Right lung (tissue), 5 donors: ENCODE data around the gene WAC. TPM values are rescaled to one million over a fixed set of nuclear protein-coding genes. Genes with fewer than 3 reads are reported as not detected.

ENCODE experiments used
- DNase-seq, 2 donors: peaks; one replicate each; pipeline ENCODE4 v3.0.0-alpha.2; 2013
- polyA plus RNA-seq, 5 donors: library from polyadenylated mRNA; unstranded; fragments of 120-200 nt; gene quantifications; one replicate each; pipeline versions ENCODE4 v1.2.1 to v1.2.3, GENCODE V29; 2013; ENCODE audit warnings: inconsistent platforms in 1 of 5, low replicate concordance in 1 of 5; ENCODE audit not compliant: insufficient read length in 5 of 5, insufficient read depth in 1 of 5

WAC gene
- polyA plus RNA-seq, 5 donors: 118 to 169 (median 158) TPM

GRCh38 chr10:28663576-28664368, 130.9 kb downstream of the WAC start:
- peak; percentile 77 to 83 for DNase-seq

GRCh38 chr10:28664369-28664740, 131.4 kb downstream of the WAC start:
- DNase-seq: no peak

- DNase-seq: no peak
Measured at GRCh38 chr10:28666751-28667467, 134.0 kb downstream of the WAC start.

DNA sequence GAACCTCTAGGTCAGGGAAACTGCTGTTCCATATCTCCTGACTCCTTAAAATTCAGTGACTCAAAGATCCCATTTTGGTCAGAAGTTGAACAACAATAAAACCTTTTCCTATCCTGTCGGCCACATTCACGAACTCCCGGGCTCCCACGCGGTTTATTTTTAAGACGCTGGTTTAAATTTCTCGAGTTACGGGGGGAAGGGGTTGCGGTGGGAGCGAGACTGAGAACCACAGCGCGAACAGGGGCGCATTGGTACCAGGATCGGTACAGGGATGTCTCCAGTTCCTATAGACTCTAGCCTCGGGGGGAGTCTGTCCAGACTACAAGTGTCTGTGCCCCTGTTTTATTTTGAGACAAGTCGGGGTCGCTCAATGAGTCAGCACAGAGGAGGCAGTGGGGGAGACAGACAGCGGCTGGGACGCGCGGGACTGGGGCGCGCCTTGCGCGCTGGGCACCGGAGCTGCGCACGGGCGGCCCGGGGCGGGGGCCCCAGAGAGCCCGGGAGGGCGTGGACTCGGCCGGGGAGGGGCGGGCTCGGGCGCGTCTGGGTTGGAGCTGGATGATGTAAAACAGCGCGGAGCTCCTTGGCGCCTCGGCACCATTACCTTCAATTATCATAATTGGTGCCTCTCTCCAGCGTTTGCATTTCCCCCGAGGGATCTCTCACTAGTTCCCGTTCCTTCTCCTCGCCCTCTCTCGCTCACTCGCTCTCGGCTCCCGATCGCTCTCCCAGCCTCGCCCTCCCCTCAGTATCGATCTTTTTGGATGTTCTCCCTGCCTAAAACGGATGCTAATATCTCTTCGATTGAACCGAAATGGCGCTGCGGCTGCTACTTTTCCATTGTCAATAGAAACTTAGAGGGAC, 135.7 kb downstream of the WAC start:
- DNase-seq: peak in 1 of 2 donors; percentile 72

DNA sequence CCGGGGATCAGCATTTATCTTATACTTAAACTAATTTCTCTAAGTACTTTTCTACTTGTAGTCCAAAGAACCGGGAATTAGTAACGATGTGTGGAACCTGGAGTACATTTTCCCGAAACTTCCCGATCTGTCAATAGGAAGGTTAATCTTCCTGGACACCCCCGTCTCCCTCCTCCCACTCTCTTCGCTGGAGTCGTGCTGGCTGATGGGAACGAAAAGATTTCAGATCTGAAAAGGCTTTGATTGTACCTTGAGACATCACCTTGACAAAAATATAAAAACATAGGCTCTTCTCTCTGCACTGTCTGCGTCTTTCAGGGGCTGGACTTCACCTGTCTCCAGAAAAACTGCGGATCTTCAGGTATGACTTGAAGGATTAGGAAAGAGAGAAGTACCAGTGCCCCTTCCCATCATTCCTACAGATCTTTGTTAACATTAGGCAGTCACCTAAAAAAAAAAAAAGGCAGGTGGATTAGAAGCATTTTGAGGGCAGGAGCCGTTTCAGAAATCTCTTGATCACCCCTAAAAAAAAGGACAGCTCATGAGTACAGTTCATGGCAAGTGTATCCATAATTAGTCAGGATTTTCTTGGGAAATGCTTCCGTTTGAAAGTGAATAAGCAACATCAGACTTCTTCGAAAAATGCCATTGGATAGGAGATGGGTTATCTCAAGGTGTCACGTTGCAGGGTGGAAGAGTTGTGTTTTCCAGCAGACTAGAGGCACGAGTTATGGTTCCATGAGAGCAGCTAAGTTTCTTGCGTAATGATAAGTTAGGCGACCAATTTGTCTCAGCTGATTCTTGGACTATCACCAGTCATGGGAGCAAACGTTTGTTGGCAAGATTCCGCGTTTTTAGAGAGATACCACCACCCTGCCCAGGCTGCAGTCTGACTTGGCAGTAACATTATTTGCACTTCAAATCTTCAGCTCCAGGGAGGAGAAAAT, 136.6 kb downstream of the WAC start:
- DNase-seq: no peak

Other genes with a start within 250 kb of the WAC start
- gene MPP7, start 230.1 kb upstream of the WAC start, polyA plus RNA-seq: 10 to 100 TPM in 4 of 5 donors, 1 to 10 TPM in 1; 8.7 to 14.7 (median 14.0) TPM
- 100 to 1,000 TPM; 104 to 151 (median 136) TPM for gene BAMBI, start 144.4 kb downstream of the WAC start, polyA plus RNA-seq